Testis (tissue), 3 donors: Measurements from ENCODE around the gene PROCR. TPM values are rescaled to one million over a fixed set of nuclear protein-coding genes. Genes with fewer than 3 reads are reported as not detected.
"Not testable (repeated sequence)": the region's sequence is repeated elsewhere in the genome, so short reads cannot be mapped to it uniquely, and the experiment has no call there.

Experiments
- DNase-seq: peaks from one replicate; pipeline ENCODE4 v3.0.0-alpha.2; 2019
- H3K27ac ChIP-seq, 2 donors: fragments of 200-600 bp; sonication (generic); one replicate each; pipeline ENCODE4 v1.5.1; 2019
- H3K27me3 ChIP-seq: fragments of 200-600 bp; sonication (generic); one replicate; pipeline ENCODE4 v1.5.1; 2019
- H3K36me3 ChIP-seq: fragments of 200-600 bp; sonication (generic); one replicate; pipeline ENCODE4 v1.5.1; 2017; ENCODE audit warnings: low read depth; ENCODE audit errors: missing control alignments
- H3K4me1 ChIP-seq: fragments of 200-600 bp; sonication (generic); one replicate; pipeline ENCODE4 v1.5.1; 2019
- H3K4me3 ChIP-seq, 2 donors: fragments of 200-600 bp; sonication (generic); one replicate each; pipeline ENCODE4 v1.5.1; 2017 to 2019
- H3K9me3 ChIP-seq: fragments of 200-600 bp; sonication (generic); one replicate; pipeline ENCODE4 v1.5.1; 2017
- CTCF ChIP-seq, 3 experiments: fragments of 450-650 bp in 2 of 3; fragments of 200-600 bp in 1 of 3; sonication (generic) in 1 of 3; IDR thresholded peaks; one replicate each; pipeline ENCODE4 v1.5.1; 2016 to 2019; ENCODE audit warnings: antibody characterized with exemption in 3 of 3, mild to moderate bottlenecking in 2 of 3, moderate library complexity in 1 of 3
- POLR2A ChIP-seq: fragments of 450-650 bp; IDR thresholded peaks from one replicate; pipeline ENCODE4 v1.6.1; 2017; ENCODE audit warnings: antibody characterized with exemption, mild to moderate bottlenecking, moderate library complexity
- WGBS, 2 donors: methylation state at CpG; one replicate each; pipeline ENCODE4 v1.1.5; 2018; 5-methylcytosine and 5-hydroxymethylcytosine counted together
- intact Hi-C: fragments of 100-400 bp; cut with DNase I; formaldehyde crosslinking; loops from one replicate; pipeline ENCODE4 v1.15.1; 2023; ENCODE audit warnings: low total_unique reads
- polyA plus RNA-seq: library from polyadenylated mRNA; stranded (reverse); fragments of 350-450 nt; fragmentation: Illumina TruSeq; extraction: RNeasy Lipid Tissue Mini Kit (QIAGEN cat#74804); gene quantifications from one replicate; pipeline ENCODE4 v1.2.3, GENCODE V29; 2014; ENCODE audit warnings: low read depth, low replicate concordance; ENCODE audit not compliant: insufficient read depth
- total RNA-seq, 2 donors: library from RNA; depleted of rRNA; stranded (reverse); fragments of >200 nt; gene quantifications; one replicate each; pipeline ENCODE4 v1.2.3, GENCODE V29; 2016

PROCR gene
- total and polyA plus RNA-seq, 3 donors from 2014 or later, result 7.2 to 23.6 (median 8.2) TPM

DNA sequence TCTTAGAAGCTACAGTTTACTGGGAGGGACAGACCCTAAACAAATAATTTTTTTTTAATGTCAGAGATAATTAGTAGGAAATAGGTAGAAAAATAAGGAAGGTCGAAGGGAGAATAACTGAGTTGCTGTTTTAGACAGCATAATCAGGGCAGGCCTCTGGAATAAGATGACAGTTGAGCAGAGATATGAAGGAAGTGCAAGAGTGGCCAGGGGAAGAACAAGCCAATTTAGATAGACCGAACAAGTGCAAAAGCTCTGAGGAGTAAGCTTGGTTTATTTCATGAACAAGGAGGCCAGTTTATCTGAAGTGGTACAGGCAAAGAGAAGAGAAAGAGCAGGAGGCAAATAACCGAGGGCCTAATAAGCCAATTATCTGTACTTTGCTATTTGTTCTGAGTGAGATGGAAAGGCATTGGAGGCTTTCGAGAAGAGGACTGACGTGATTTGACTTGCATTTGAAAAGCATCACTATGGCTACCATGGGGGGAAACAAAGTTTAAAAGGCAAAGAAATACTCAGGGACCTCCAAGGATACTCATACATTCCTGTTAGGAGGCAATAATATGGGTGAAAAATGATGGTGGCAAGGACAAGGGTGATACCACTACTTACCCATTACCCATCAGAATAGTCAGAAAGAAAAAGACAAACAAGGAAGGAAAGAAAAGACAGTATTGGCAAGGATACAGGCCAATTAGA lies 19.7 kb downstream of the PROCR start:
- Histone ChIP-seq H3K4me1 (peaks cover 17% of the 10 kb centered on the region), H3K9me3 (no peaks in the 10 kb centered on the region), H3K4me3 (no peak overlapping the region), H3K36me3 (no peaks in the 10 kb centered on the region), H3K27me3 (no peaks in the 10 kb centered on the region), H3K27ac (peak overlapping the region in 1 of 2 donors; percentile 31)
- no peak for TF ChIP-seq CTCF (IDR thresholded peaks at IDR 0.05)
- TF ChIP-seq POLR2A, result no peak
- 58 to 59% methylated on average over 5 of the region's 5 CpGs for WGBS, 2 donors
- intact Hi-C loops, result no loop called here
- DNase-seq, result no peak

GRCh38 chr20:35192118-35192872 lies 20.4 kb downstream of the PROCR start:
- Histone ChIP-seq H3K9me3 (no peaks in the 10 kb centered on the region), H3K27me3 (no peaks in the 10 kb centered on the region), H3K36me3 (no peaks in the 10 kb centered on the region), H3K4me3 (no peak overlapping the region), H3K4me1 (peaks cover 17% of the 10 kb centered on the region), H3K27ac (peak overlapping the region; percentile 6 to 31)
- WGBS, 2 donors, result 41 to 55% methylated on average over 9 of the region's 9 CpGs
- intact Hi-C loops, result no loop called here
- TF ChIP-seq CTCF (IDR thresholded peaks at IDR 0.05), result no peak
- TF ChIP-seq POLR2A, result no peak
- peak; percentile 69 for DNase-seq

DNA sequence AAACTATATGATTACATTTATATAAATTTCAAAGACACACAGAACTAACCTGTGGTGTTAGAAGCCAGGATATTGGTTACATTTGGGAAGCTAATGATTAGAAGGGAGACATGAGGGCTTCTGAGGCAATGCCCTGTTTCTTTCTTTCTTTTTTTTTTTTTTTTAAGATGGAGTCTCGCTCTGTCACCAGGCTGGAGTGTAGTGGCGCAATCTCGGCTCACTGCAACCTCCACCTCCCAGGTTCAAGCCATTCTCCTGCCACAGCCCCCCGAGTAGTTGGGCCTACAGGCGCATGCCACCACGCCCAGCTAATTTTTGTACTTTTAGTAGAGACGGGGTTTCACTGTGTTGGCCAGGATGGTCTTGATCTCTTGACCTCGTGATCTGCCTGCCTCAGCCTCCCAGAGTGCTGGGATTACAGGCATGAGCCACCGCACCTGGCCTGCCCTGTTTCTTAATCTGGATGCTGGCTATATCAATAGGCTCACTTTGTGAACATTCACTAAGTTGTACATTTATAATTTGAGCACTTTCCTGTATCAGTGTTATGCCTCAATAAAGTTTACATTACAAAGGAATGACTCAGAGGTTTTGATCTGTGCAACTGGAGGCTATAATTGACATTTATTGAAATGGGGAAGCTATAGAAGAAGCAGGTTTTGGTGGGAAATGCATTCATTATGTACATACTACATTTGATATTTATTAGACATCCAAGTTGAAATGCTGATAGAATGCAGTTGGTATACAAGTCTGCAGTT lies 21.3 kb downstream of the PROCR start:
- H3K27me3 ChIP-seq, intact Hi-C loops: not testable (repeated sequence)
- WGBS, 2 donors, result 87 to 88% methylated on average over 9 of the region's 9 CpGs

DNA sequence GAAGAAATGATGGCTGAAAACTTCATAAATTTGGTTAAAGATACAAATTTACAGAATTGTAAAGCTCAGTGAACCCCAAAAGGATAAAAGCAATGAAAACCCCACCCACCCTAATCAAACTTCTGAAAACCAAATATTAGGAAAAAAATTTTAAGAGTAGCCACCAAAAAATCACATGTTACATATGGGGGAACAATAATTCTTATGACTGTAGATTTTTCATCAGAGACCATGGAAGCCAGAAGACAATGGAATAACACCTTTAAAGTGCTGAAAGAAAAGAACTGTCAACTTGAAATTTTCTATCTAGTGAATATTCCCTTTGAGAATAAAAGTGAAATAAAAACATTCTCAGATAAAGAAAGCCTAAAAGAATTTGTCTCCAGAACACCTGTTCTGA lies 24.4 kb downstream of the PROCR start:
- intact Hi-C loops, result no loop called here

More for the DNA sequence above, 21.3 kb downstream of the PROCR start:
- Histone ChIP-seq H3K4me1 (peaks cover 17% of the 10 kb centered on the region), H3K27ac (peak overlapping the region in 1 of 2 donors; percentile 6)
- H3K36me3 ChIP-seq, DNase-seq, H3K9me3 ChIP-seq, H3K4me3 ChIP-seq: not testable (repeated sequence)

More for the DNA sequence above, 24.4 kb downstream of the PROCR start:
- Histone ChIP-seq H3K27me3 (no peaks in the 10 kb centered on the region), H3K4me3 (no peak overlapping the region), H3K4me1 (peaks cover 13% of the 10 kb centered on the region), H3K9me3 (no peaks in the 10 kb centered on the region), H3K27ac (no peak overlapping the region), H3K36me3 (no peaks in the 10 kb centered on the region)
- no peak for TF ChIP-seq POLR2A
- no peak for TF ChIP-seq CTCF (IDR thresholded peaks at IDR 0.05)
- no peak for DNase-seq
